OCI-LY7 (cell line): Measurements from ENCODE around the gene PTPRE.

Experiments
- EZH2phosphoT487 ChIP-seq: fragments of 200-600 bp; sonication (generic); IDR thresholded peaks from 2 replicates; pipeline ENCODE4 v1.6.1; 2018; ENCODE audit warnings: low read depth, borderline replicate concordance, mild to moderate bottlenecking, mixed run types, antibody characterized with exemption, low read length, moderate library complexity, mixed read lengths
- TF ChIP-seq, protein P1 (sequence below): fragments of 200-600 bp; sonication (generic); conservative IDR thresholded peaks from 2 replicates; pipeline ENCODE4 v1.5.1; 2014; ENCODE audit warnings: mild to moderate bottlenecking, antibody characterized with exemption, low read length, moderate library complexity, mixed read lengths

DNA sequence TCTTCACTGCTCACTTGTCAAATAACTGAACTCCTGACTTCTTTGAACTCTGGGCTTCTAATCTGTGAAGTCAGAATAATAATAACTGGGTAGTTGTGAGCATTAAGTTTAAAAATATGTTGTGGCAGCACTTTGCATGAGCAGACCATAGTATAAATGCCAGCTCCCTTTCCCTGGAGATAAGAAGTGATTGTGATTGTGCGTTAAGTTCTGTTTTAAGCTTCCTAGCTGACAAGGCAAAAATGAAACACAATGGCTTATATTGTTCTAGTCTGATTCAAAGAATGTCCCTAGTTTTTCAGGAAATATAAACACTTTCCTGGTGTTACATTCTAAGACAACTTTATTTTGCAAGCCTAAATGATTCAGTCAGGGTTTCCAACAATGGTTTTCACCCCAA is 61.8 kb downstream of the PTPRE start:
- TF ChIP-seq, protein P1, sequence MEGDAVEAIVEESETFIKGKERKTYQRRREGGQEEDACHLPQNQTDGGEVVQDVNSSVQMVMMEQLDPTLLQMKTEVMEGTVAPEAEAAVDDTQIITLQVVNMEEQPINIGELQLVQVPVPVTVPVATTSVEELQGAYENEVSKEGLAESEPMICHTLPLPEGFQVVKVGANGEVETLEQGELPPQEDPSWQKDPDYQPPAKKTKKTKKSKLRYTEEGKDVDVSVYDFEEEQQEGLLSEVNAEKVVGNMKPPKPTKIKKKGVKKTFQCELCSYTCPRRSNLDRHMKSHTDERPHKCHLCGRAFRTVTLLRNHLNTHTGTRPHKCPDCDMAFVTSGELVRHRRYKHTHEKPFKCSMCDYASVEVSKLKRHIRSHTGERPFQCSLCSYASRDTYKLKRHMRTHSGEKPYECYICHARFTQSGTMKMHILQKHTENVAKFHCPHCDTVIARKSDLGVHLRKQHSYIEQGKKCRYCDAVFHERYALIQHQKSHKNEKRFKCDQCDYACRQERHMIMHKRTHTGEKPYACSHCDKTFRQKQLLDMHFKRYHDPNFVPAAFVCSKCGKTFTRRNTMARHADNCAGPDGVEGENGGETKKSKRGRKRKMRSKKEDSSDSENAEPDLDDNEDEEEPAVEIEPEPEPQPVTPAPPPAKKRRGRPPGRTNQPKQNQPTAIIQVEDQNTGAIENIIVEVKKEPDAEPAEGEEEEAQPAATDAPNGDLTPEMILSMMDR = no peak
- no peak for TF ChIP-seq EZH2phosphoT487
